Measurements from ENCODE around the gene ZNF134. TPM values are rescaled to one million over a fixed set of nuclear protein-coding genes. Genes with fewer than 3 reads are reported as not detected.

ZNF134 gene
- total and polyA plus RNA-seq, 9 of the 15 experiments (the other 6 are each of a cell fraction or from before 2014, with no cell fraction given): 1.3 to 10.0 (median 5.7) TPM

DNA sequence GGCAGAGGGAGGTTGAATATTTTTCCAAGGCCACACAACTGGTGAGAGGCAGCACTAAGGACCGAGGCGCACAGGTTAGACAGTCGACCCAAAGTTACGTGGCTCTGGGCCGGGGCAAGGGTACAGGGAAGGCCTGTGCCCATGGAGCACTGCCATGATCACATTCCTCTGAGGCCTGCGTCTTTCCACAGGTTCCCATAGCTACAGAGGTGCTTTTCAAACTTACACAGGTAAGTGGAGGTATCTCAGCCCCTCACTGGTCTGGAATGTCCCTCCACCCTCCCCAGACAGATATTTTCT is 19.7 kb downstream of the ZNF134 start:
- peaks cover 12% of the 10 kb centered on the region for H3K9me3 ChIP-seq (replicated peaks; ENCODE audit: control insufficient read depth, insufficient read depth, low read depth, low read length)
- no peaks in the 10 kb centered on the region for H3K9me1 ChIP-seq (ENCODE audit: control insufficient read depth, insufficient read depth, low read length)
- H3K36me3 ChIP-seq (ENCODE audit: control insufficient read depth, insufficient read depth, low read length): peaks cover 6% of the 10 kb centered on the region; the same call in 2 of the 3 replicates
- ChIA-PET CTCF (ENCODE audit: low intra/inter-chr PET ratio) (no interaction called here), POLR2A (no interaction called here)
- no peak for FAIRE-seq
- intact Hi-C loops (cut with micrococcal nuclease) (no loop called here), in situ Hi-C loops (cut with MboI) (no loop called here)
- H3K27ac ChIP-seq (ENCODE audit: extremely low read depth, low read depth, low read length): no peak overlapping the region
- H2AFZ ChIP-seq (ENCODE audit: low read depth, low read length): peak overlapping the region; percentile 95
- no peak for DNase-seq (ENCODE audit: extremely low read depth in 1 of 4, low spot score in 3 of 4)
- no peaks in the 10 kb centered on the region for H3K79me2 ChIP-seq (ENCODE audit: control insufficient read depth, insufficient read depth, low read length)
- peaks cover 6 to 11% of the 10 kb centered on the region in 2 experiments; a peak in 4 of 5 replicates for H3K4me1 ChIP-seq (replicated peaks in 1 of 2; ENCODE audit: control insufficient read depth in 2 of 2, insufficient read depth in 2 of 2, low read length in 2 of 2)
- no peaks in the 10 kb centered on the region for H3K27me3 ChIP-seq (ENCODE audit: control insufficient read depth in 2 of 2, insufficient read depth in 2 of 2, low read length in 2 of 2)
- H3K9ac ChIP-seq (ENCODE audit: insufficient read depth in 1 of 2, low read depth in 2 of 2, low read length in 2 of 2): 0 out of 4 replicates have a peak overlapping the region, but pooled peaks of 1 of the 2 experiments have one; percentile 56
- no peaks in the 10 kb centered on the region for H4K20me1 ChIP-seq (replicated peaks; ENCODE audit: control insufficient read depth, insufficient read depth, low read length)
- H3K4me3 ChIP-seq: peak overlapping the region; percentile 63
- peak overlapping the region; percentile 90 for H3K4me2 ChIP-seq (ENCODE audit: insufficient read depth, low read length)
- no peak for ATAC-seq
- 61% methylated on average over 6 of the region's 6 CpGs for WGBS (ENCODE audit: insufficient coverage, low coverage, missing lambda C conversion rate)
- TF ChIP-seq SP1 (CRISPR knock-in tag; IDR thresholded peaks at IDR 0.05) (no peak), PTBP1 (IDR thresholded peaks at IDR 0.05; ENCODE audit: low read depth, low read length) (no peak), KLF6 (CRISPR knock-in tag; IDR thresholded peaks at IDR 0.05; ENCODE audit: borderline replicate concordance) (no peak), ZBED1 (IDR thresholded peaks at IDR 0.05) (no peak), KAT2B (IDR thresholded peaks at IDR 0.05; ENCODE audit: low read depth, low read length) (no peak)
- TF ChIP-seq, protein P1, sequence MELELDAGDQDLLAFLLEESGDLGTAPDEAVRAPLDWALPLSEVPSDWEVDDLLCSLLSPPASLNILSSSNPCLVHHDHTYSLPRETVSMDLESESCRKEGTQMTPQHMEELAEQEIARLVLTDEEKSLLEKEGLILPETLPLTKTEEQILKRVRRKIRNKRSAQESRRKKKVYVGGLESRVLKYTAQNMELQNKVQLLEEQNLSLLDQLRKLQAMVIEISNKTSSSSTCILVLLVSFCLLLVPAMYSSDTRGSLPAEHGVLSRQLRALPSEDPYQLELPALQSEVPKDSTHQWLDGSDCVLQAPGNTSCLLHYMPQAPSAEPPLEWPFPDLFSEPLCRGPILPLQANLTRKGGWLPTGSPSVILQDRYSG (tag; conservative IDR thresholded peaks at IDR 0.05; ENCODE audit: low read depth): no peak
- BruUV-seq (replicated peaks): no TSS peak

GRCh38 chr19:57637379-57637778 is 23.3 kb downstream of the ZNF134 start:
- intact Hi-C loops (cut with micrococcal nuclease) (no loop called here), in situ Hi-C loops (cut with MboI) (no loop called here)
- no peak for ATAC-seq
- peaks cover 32% of the 10 kb centered on the region for H3K36me3 ChIP-seq (ENCODE audit: control insufficient read depth, insufficient read depth, low read length)
- ChIA-PET CTCF (ENCODE audit: low intra/inter-chr PET ratio) (no interaction called here), POLR2A (no interaction called here)
- H3K4me2 ChIP-seq (ENCODE audit: insufficient read depth, low read length): no peak overlapping the region
- H3K4me1 ChIP-seq (replicated peaks in 1 of 2; ENCODE audit: control insufficient read depth in 2 of 2, insufficient read depth in 2 of 2, low read length in 2 of 2): peaks cover 6 to 11% of the 10 kb centered on the region in 2 experiments; a peak in 4 of 5 replicates
- H3K27me3 ChIP-seq (ENCODE audit: control insufficient read depth in 2 of 2, insufficient read depth in 2 of 2, low read length in 2 of 2): no peaks in the 10 kb centered on the region
- no peak overlapping the region for H2AFZ ChIP-seq (ENCODE audit: low read depth, low read length)
- no peak overlapping the region for H3K9ac ChIP-seq (ENCODE audit: insufficient read depth in 1 of 2, low read depth in 2 of 2, low read length in 2 of 2)
- no peak for FAIRE-seq
- H3K27ac ChIP-seq (ENCODE audit: extremely low read depth, low read depth, low read length): no peak overlapping the region
- H4K20me1 ChIP-seq (replicated peaks; ENCODE audit: control insufficient read depth, insufficient read depth, low read length): no peaks in the 10 kb centered on the region
- no peaks in the 10 kb centered on the region for H3K79me2 ChIP-seq (ENCODE audit: control insufficient read depth, insufficient read depth, low read length)
- H3K4me3 ChIP-seq: no peak overlapping the region
- 19% methylated on average over 4 of the region's 4 CpGs for WGBS (ENCODE audit: insufficient coverage, low coverage, missing lambda C conversion rate)
- no TSS peak for BruUV-seq (replicated peaks)
- H3K9me3 ChIP-seq (replicated peaks; ENCODE audit: control insufficient read depth, insufficient read depth, low read depth, low read length): peaks cover 32% of the 10 kb centered on the region
- no peaks in the 10 kb centered on the region for H3K9me1 ChIP-seq (ENCODE audit: control insufficient read depth, insufficient read depth, low read length)
- no peak for DNase-seq (ENCODE audit: extremely low read depth in 1 of 4, low spot score in 3 of 4)
- no peak for TF ChIP-seq CXXC5 (CRISPR knock-in tag; IDR thresholded peaks at IDR 0.05)
- TF ChIP-seq GTF2E2 (tag; IDR thresholded peaks at IDR 0.05): no peak
- TF ChIP-seq ZNF324 (CRISPR knock-in tag; IDR thresholded peaks at IDR 0.05): peak; percentile 100
- no peak for TF ChIP-seq ZFP36 (IDR thresholded peaks at IDR 0.05; ENCODE audit: low read depth, low read length, partially characterized antibody)
- TF ChIP-seq, protein P2, sequence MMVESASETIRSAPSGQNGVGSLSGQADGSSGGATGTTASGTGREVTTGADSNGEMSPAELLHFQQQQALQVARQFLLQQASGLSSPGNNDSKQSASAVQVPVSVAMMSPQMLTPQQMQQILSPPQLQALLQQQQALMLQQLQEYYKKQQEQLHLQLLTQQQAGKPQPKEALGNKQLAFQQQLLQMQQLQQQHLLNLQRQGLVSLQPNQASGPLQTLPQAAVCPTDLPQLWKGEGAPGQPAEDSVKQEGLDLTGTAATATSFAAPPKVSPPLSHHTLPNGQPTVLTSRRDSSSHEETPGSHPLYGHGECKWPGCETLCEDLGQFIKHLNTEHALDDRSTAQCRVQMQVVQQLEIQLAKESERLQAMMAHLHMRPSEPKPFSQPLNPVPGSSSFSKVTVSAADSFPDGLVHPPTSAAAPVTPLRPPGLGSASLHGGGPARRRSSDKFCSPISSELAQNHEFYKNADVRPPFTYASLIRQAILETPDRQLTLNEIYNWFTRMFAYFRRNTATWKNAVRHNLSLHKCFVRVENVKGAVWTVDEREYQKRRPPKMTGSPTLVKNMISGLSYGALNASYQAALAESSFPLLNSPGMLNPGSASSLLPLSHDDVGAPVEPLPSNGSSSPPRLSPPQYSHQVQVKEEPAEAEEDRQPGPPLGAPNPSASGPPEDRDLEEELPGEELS (CRISPR knock-in tag; IDR thresholded peaks at IDR 0.05; ENCODE audit: borderline replicate concordance): no peak
- no peak for TF ChIP-seq RBM25 (IDR thresholded peaks at IDR 0.05; ENCODE audit: low read depth, low read length, severe bottlenecking)
- TF ChIP-seq KDM5B (IDR thresholded peaks at IDR 0.05; ENCODE audit: insufficient replicate concordance, low read depth, low read length): no peak
- 0 out of 3 replicates have a peak, but pooled peaks of 1 of the 2 experiments have one; percentile 26 for TF ChIP-seq CBX3 (IDR thresholded peaks at IDR 0.05; ENCODE audit: borderline replicate concordance in 1 of 2, low read length in 2 of 2)
